Stimulated activated naive CD4-positive, alpha-beta T cell (primary cell): ENCODE results near the gene CHST11.
"Not testable (repeated sequence)": the region's sequence is repeated elsewhere in the genome, so short reads cannot be mapped to it uniquely, and the experiment has no call there.

ENCODE experiments used
- DNase-seq, 6 experiments: peaks; one replicate each; lab custom pipeline; 2025; lab: John Stamatoyannopoulos, UW

The CHST11 gene

DNA sequence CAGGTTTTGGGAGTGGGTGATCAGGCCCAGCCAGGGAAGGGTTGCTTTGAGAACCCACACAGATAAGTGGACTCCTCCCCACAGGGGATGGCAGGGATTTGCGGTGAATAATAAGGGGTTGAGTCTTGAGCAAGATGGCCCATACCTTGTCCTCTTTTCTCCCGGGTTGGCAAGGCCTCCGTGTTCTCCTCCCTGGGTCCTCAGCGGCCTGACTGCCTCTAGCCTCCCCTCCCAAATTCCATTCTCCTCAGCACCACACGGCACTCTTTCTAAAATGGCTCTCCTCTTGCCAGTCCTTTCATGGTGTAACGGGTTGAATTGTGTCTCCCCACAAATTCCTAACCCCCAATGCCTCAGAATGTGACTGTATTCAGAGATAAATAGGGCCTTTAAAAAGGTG is 70.0 kb downstream of the CHST11 start:
- no peak for DNase-seq

- DNase-seq: not testable (repeated sequence)
Observed at GRCh38 chr12:104527653-104528052, 70.9 kb downstream of the CHST11 start.

- DNase-seq: no peak
Observed at GRCh38 chr12:104529130-104529874, 72.6 kb downstream of the CHST11 start.

GRCh38 chr12:104532636-104533035 is 75.9 kb downstream of the CHST11 start:
- DNase-seq: no peak

DNA sequence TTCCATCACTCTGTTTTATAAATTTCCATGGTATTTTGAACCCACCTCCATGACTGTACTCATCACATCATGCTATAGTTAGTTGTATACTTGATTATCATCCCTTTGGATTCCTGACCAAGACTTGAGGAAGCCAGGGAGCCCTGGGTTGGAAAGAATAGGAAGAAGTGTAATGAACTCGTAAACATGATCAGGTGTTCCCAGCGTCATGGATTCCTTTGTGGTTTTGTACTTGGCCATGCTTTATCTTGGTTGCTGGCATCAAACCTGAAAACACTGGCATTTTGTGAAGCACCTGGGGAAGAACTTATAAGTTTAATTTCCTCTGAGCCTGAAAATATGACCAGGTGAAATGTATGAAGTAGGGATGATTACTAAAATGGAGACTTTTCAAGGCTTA is 76.4 kb downstream of the CHST11 start:
- no peak for DNase-seq

GRCh38 chr12:104534162-104534856 is 77.6 kb downstream of the CHST11 start:
- DNase-seq: no peak

- no peak for DNase-seq
Observed at GRCh38 chr12:104534857-104535248, 78.1 kb downstream of the CHST11 start.

DNA sequence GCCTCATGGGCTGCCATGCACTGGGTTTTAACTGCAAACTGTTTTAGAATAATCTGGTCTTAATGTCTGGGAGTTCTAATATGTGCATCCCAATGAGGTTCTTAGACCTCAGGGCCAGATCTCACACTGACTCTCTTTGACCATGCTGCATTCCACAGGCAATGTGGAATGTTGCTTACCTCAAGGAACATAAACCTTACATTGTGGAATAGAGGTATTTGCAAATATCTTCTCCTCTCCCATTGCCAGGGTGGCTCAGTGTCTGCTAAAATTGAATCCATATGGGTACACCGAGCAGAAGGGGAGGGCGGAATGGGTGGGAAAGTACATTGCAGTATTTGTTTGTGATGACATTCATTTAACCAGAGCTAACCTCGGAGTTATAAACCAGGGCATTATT is 78.6 kb downstream of the CHST11 start:
- DNase-seq: no peak

DNA sequence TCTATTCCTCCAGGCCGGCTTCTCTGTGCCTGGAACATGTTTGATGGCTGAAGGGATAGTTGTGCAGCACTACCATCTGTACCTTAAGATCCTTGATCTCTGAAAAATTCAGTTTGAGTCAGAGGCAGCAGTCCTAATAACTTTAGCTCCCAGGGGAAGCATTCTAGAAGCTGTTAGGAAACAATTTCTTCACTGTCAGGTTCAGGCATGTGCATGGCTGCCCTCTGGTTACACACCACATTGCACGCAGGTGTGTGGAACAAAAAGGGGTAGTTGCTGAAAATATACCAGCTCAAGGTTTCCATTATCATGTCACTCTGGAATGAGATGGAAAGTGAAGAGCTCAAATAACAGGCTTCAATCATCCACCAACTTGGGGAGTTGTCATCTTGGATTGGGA is 80.1 kb downstream of the CHST11 start:
- no peak for DNase-seq

DNA sequence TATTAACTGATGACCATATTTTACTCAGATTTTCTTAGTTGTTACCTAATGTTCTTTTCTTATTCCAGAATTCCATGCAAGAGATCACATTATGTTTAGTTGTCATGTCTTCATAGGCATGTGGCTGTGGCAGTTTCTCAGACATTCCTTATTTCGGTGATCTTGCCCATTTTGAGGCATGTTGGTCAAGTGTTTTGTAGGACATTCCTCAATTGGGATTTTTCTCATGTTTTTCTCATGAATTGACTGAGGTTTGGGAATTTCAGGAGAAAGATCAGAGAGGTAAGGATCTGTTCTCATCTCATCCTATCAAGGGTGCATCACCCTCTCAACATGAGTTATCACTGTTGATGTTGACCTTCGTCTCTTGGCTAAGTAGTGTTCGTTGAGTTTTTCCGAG is 81.3 kb downstream of the CHST11 start:
- DNase-seq: no peak

DNA sequence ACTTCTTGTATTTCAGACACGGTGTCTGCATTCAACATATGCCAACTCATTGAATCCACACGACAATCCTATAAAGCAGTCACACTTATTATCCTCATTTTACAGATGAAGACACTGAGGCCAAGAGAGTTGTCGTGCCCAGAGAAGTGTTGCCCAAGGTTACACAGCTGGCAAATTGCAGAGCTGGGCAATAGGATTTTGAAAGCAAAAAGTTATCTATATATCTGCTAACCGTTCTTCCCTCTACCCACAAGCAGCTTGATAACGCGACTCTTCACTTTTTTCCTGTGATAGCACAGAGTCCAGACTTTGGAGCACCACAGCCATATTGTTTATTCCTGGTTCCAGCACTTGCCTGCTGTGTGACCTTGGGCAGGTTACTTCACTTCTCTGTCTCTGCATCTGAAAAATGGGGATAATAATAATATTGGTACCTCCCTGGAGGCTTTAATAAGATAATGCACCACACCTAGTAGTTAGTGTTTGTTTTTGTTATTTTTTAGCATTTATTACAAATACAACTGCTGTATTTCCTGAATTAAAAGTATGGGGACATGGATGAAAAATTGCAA is 82.2 kb downstream of the CHST11 start:
- no peak for DNase-seq

DNA sequence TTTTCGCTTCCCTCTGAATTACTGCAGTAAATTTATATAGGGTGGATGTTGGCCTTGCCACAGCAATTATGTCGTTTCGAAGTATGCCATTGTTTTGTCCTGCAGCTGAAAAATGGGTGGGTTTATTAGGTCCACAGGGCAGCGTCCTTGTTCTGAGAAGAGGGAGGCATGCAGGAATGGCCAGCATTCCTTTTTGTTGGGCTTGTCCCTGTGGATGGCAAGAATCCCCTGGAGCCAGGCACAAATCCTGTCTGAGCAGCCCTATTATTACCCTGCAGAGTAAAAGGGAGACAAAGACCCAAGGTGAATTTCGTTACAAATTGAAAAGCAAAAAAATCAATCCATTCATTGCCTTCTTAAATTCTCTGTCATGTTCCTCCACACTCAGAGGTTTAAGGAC is 88.1 kb downstream of the CHST11 start:
- no peak for DNase-seq

DNA sequence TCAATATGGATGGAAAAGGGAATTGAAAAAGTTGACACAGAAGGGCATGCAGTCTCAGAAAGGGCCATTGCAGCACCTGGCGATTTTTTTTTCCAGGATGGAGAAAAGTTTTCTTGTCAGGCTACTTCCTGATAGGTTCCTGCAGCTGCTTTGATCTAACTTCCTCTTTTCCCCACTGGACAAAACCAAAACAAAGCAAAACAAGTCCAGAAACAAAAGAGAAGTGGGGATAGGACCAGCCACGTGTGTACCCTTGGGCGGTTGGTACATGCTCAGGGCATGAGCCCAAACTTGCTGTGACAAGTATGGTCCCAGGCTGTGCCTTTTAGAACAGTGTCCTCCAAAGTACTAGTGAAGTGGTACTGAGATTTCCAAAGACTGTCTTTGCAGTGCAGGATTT is 89.8 kb downstream of the CHST11 start:
- DNase-seq: no peak

DNA sequence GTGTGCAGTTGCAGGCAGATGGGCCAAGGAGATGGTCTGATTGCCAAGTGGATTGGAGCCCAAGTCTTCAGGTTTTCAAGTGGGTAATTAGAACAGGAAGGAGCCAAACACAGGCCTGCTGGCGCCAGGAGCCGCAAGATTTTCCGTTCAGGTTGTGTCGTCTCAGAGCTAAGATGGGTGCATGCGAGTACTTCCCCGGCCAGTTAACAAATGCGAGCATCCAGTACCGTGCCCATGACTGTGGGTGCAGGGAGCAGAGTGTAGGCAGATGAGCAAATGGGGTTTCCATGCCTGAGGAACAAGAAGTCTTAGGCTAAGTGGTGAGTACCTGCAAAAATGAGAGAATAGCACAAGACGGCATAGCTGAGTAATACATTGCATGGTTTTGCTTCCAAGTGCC is 90.5 kb downstream of the CHST11 start:
- DNase-seq: no peak

GRCh38 chr12:104549815-104550480 is 93.2 kb downstream of the CHST11 start:
- DNase-seq: no peak

DNA sequence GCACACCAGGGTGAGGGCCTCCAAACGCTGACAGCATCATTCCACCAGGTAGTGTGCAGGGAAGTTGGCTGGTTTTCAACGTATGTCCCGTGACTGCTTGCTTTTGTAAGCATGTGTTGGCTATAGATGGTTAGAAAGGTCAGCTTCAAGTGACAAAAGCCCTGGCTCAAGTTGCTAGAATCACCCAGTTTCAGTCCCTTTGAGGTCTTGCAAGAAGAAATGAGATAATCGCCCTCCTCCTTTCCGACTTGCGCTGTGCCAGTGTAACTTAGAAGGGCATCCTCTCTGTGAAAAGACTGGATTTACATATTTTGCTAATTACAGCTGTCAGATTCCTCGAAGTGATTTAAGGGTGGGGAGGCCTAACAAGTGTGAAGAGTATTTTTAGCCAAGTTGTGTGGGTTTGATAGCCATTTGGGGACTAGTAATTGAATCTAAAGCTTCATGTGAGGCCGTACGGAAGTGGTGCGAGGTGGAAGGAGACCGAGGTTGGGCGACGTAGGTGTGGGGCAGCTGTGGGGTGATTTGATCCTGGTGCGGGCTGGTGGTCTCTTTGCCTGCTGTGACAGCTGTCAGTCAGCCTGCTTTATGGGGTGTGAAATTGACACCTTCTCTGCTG is 94.7 kb downstream of the CHST11 start:
- DNase-seq: no peak

- no peak for DNase-seq
Observed at GRCh38 chr12:104553421-104553820, 96.7 kb downstream of the CHST11 start.

GRCh38 chr12:104555648-104556047 is 98.9 kb downstream of the CHST11 start:
- no peak for DNase-seq

GRCh38 chr12:104557488-104558195 is 100.9 kb downstream of the CHST11 start:
- no peak for DNase-seq

DNA sequence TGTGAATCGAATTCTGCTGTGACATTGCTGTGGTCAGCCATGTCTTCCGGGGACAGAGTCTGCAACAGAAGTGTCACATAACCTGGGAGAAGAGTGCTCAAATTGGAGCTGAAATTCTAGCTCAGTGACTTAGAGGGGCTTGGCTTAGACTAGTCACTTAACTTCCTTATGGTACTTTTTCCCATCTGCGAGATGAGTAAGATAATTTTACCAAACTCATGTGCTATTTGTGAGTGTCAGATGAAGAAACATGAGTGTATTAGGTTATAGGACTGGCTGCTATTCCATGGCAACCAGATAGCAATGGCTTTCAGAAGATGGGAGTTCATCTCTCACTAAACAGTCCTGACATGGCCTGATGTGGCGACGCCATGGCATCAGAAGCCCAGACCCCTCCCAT is 104.1 kb downstream of the CHST11 start:
- DNase-seq: no peak

DNA sequence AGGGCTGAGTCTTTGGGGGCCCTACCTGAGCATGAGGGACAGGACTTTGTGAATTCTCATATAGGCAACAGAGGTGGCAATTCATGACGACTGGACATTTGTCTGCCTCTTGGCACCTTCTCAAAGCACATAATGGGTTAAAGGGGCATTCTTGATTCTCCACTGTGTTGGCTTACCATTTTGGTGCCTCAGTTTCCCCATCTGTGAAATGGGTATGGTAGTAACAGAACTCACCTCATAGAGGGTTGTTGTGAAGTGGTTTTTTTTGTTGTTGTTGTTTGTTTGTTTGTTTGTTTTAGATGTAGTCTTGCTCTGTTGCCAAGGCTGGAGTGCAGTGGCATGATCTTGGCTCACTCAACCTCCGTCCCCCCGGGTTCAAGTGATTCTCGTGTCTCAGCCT is 106.0 kb downstream of the CHST11 start:
- DNase-seq: no peak

DNA sequence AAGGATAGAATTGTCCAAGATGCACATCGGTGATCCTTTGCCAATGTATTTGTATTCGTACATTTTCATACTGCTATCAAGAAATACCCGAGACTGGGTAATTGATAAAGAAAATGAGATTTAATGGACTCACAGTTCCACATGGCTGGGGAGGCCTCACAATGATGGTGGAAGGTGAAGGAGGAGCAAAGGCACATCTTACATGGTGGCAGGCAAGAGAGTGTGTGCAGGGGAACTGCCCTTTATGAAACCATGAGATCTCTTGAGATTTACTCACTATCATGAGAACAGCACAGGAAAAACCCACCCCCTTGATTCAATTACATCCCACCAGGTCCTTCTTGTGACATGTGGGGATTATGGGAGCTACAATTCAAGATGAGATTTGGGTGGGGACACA is 107.9 kb downstream of the CHST11 start:
- not testable (repeated sequence) for DNase-seq
